Endothelial cell of umbilical vein (primary cell): ENCODE measurements around the gene C4BPA. TPM values are rescaled to one million over a fixed set of nuclear protein-coding genes. Genes with fewer than 3 reads are reported as not detected.

Source experiments
- BruUV-seq: library from RNA; stranded (reverse); fragments of 400-500 nt; replicated peaks from 2 replicates; lab custom pipeline; 2021; lab: Mats Ljungman, UMichigan
- CTCF ChIA-PET: fragments of 300-600, 350-600 bp; sonication (Branson Sonifier 250); formaldehyde crosslinking; loops from one replicate; lab custom pipeline; 2021; ENCODE audit warnings: antibody characterized with exemption, inconsistent platforms; lab: Charles Lee
- POLR2A ChIA-PET: fragments of 300-600, 350-600 bp; sonication (Branson Sonifier 250); formaldehyde crosslinking; loops from one replicate; lab custom pipeline; 2021; ENCODE audit warnings: antibody characterized with exemption, inconsistent platforms; lab: Charles Lee
- DNase-seq: peaks from one replicate; pipeline ENCODE4 v3.0.0-alpha.2; 2011; ENCODE audit warnings: low read depth, low spot score
- FAIRE-seq: peaks from 2 replicates; lab custom pipeline; 2011; peaks lifted over from hg19 to GRCh38; lab: Jason Lieb, UNC
- H2AFZ ChIP-seq: 2 replicates; pipeline ENCODE4 v1.6.0; 2012; ENCODE audit warnings: low read depth, low read length, control low read depth, inconsistent platforms
- H3K27ac ChIP-seq: 2 replicates; pipeline ENCODE4 v1.5.1; 2011; ENCODE audit warnings: low read depth, mild to moderate bottlenecking, control low read depth, low read length, moderate library complexity; ENCODE audit not compliant: insufficient read depth
- H3K27me3 ChIP-seq, 2 experiments: 2 replicates each; pipeline versions ENCODE4 v1.6.0 to v1.6.1; 2011; ENCODE audit warnings: low read length in 2 of 2, mixed read lengths in 1 of 2; ENCODE audit not compliant: control insufficient read depth in 2 of 2, insufficient read depth in 2 of 2
- H3K36me3 ChIP-seq, 2 experiments: 2 replicates in 1 of 2; 3 replicates in 1 of 2; pipeline ENCODE4 v1.5.1; 2011; ENCODE audit warnings: low read length in 2 of 2, mild to moderate bottlenecking in 1 of 2, moderate library complexity in 1 of 2; ENCODE audit not compliant: control insufficient read depth in 2 of 2, insufficient read depth in 2 of 2; ENCODE audit errors: extremely low read depth in 1 of 2
- H3K4me1 ChIP-seq: 3 replicates; pipeline ENCODE4 v1.5.1; 2011; ENCODE audit warnings: mild to moderate bottlenecking, low read length; ENCODE audit not compliant: control insufficient read depth, insufficient read depth; ENCODE audit errors: extremely low read depth
- H3K4me2 ChIP-seq: 2 replicates; pipeline ENCODE4 v1.6.1; 2011; ENCODE audit warnings: low read length, control low read depth, mixed read lengths; ENCODE audit not compliant: insufficient read depth
- H3K4me3 ChIP-seq, 3 experiments: fragments of 200-600 bp in 1 of 3; sonication (generic), shearing (Covaris generic) in 1 of 3; replicated peaks in 1 of 3; 2 replicates each; pipeline ENCODE4 v1.5.1; 2011 to 2016; ENCODE audit warnings: control low read depth in 3 of 3, low read length in 3 of 3, mild to moderate bottlenecking in 2 of 3, inconsistent platforms in 1 of 3, low read depth in 1 of 3, moderate library complexity in 1 of 3; ENCODE audit not compliant: insufficient read depth in 1 of 3
- H3K79me2 ChIP-seq: 2 replicates; pipeline ENCODE4 v1.6.0; 2012; ENCODE audit warnings: low read length, inconsistent platforms; ENCODE audit not compliant: control insufficient read depth, insufficient read depth
- H3K9ac ChIP-seq: replicated peaks from 2 replicates; pipeline ENCODE3; 2011; ENCODE audit warnings: low read length, control low read depth; ENCODE audit not compliant: insufficient read depth; ENCODE audit errors: extremely low read depth
- H3K9me1 ChIP-seq: replicated peaks from 3 replicates; pipeline ENCODE4 v1.6.0; 2011; ENCODE audit warnings: mild to moderate bottlenecking, low read length; ENCODE audit not compliant: control insufficient read depth, insufficient read depth; ENCODE audit errors: extremely low read depth
- H3K9me3 ChIP-seq: replicated peaks from 2 replicates; pipeline ENCODE4 v1.5.1; 2012; ENCODE audit warnings: low read length, inconsistent platforms; ENCODE audit not compliant: control insufficient read depth, insufficient read depth
- H4K20me1 ChIP-seq: replicated peaks from 2 replicates; pipeline ENCODE3; 2011; ENCODE audit warnings: mild to moderate bottlenecking, low read length; ENCODE audit not compliant: control insufficient read depth, insufficient read depth; ENCODE audit errors: extremely low read depth
- CTCF ChIP-seq, 2 donors: IDR thresholded peaks; 1 replicate in 1 of 2; 2 replicates in 1 of 2; pipeline ENCODE4 v1.5.1; 2011; ENCODE audit warnings: low read length in 2 of 2, mild to moderate bottlenecking in 2 of 2, moderate library complexity in 2 of 2, control low read depth in 1 of 2, inconsistent platforms in 1 of 2, low read depth in 1 of 2; ENCODE audit not compliant: insufficient read depth in 1 of 2; ENCODE audit errors: extremely low read depth in 1 of 2
- EZH2 ChIP-seq: IDR thresholded peaks from 2 replicates; pipeline ENCODE4 v1.6.1; 2012; ENCODE audit warnings: borderline replicate concordance, low read depth, mild to moderate bottlenecking, moderate library complexity, low read length, inconsistent platforms; ENCODE audit not compliant: severe bottlenecking
- FOS ChIP-seq: IDR thresholded peaks from 2 replicates; pipeline ENCODE4 v1.6.1; 2011; ENCODE audit warnings: mild to moderate bottlenecking, low read length, moderate library complexity, borderline replicate concordance; ENCODE audit not compliant: insufficient read depth
- GATA2 ChIP-seq: IDR thresholded peaks from 2 replicates; pipeline ENCODE4 v1.7.0; 2011; ENCODE audit warnings: low read depth, mild to moderate bottlenecking, moderate library complexity, mixed read lengths, low read length; ENCODE audit not compliant: insufficient read length, insufficient read depth
- JUN ChIP-seq: IDR thresholded peaks from 2 replicates; pipeline ENCODE4 v1.6.1; 2011; ENCODE audit warnings: borderline replicate concordance, low read depth; ENCODE audit not compliant: insufficient read length, insufficient read depth
- MYC ChIP-seq: IDR thresholded peaks from one replicate; pipeline ENCODE4 v1.6.1; 2011; ENCODE audit warnings: mild to moderate bottlenecking, low read depth, low read length
- POLR2A ChIP-seq: IDR thresholded peaks from 2 replicates; pipeline ENCODE4 v1.6.1; 2012; ENCODE audit warnings: low read depth, mild to moderate bottlenecking, control low read depth, low read length
- POLR2AphosphoS5 ChIP-seq: IDR thresholded peaks from 2 replicates; pipeline ENCODE4 v1.6.1; 2012; ENCODE audit warnings: low read depth, mild to moderate bottlenecking, control low read depth, low read length, moderate library complexity; ENCODE audit not compliant: insufficient read depth
- dilution Hi-C: fragments of 300-500 bp; cut with MboI; formaldehyde crosslinking; loops from one replicate; pipeline ENCODE4 v1.15.0; 2019; ENCODE audit warnings: low sequenced_read_pairs; ENCODE audit not compliant: extremely low pct_ligation_motif_present
- intact Hi-C: fragments of 100-400 bp; cut with micrococcal nuclease; formaldehyde crosslinking; loops from one replicate; pipeline ENCODE4 v1.10.0; 2022
- polyA plus RNA-seq, 4 experiments: library from polyadenylated mRNA; depleted of rRNA in 3 of 4; stranded (reverse) in 3 of 4; unstranded in 1 of 4; fragments of >200 nt; gene quantifications; 2 replicates each; pipeline versions ENCODE4 v1.2.1 to v1.2.3, GENCODE V29; 2011 to 2012; ENCODE audit warnings: missing spikeins in 1 of 4
- total RNA-seq: library from RNA; stranded (reverse); gene quantifications from 2 replicates; pipeline ENCODE4 v1.2.3, GENCODE V29; 2021
- TF ChIP-seq, protein P1 (sequence below): IDR thresholded peaks from 2 replicates; pipeline ENCODE4 v1.6.1; 2011; ENCODE audit not compliant: insufficient read depth, insufficient read length

Gene C4BPA
- total and polyA plus RNA-seq, 2 donors (not counting 3 experiments of a cell fraction or from before 2014, with no cell fraction given) = not detected

DNA sequence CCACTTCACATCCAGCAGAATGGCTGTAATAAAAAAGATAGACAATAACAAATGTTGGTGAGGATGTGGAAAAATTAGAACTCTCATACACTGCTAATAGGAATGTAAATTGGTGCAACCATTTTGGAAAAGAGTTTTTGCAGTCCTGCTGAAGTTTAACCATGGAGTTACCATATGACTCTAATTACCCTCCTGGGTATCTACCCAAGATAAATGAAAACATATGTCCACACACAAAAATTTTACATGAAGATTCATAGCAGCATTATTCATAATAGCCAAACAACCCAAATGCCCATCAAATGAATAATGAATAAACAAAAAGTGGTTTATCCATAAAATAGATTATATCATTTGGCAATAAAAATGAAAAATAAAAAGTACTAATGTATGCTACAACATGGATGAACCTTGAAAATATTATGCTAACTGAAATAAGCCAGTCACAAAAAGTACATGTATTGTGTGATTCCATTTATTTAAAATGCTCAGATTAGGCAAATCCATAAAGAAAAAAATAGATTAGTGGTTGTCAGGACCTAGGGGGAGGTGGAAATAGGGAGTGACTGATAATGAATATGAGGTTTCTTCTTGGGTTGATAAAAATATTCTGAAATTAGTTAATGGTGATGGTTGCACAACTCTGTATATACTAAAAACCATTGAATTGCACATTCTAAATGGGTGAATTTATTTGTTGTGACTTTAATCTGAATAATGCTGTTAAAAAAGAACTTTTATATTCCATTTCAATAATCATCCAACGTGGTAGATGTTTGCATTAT is 26.4 kb downstream of the C4BPA start:
- CTCF ChIA-PET = no interaction called here
- Histone ChIP-seq H3K4me1 (no peaks in the 10 kb centered on the region), H3K4me3 (no peak overlapping the region), H3K27me3 (no peaks in the 10 kb centered on the region), H3K9me3 (no peaks in the 10 kb centered on the region), H3K4me2 (no peak overlapping the region), H3K27ac (no peak overlapping the region), H3K79me2 (no peaks in the 10 kb centered on the region), H2AFZ (no peak overlapping the region), H3K36me3 (no peaks in the 10 kb centered on the region), H3K9ac (no peak overlapping the region), H3K9me1 (no peaks in the 10 kb centered on the region), H4K20me1 (no peaks in the 10 kb centered on the region)
- dilution Hi-C loops (no loop called here), intact Hi-C loops (no loop called here)
- no peak for FAIRE-seq
- no peak for TF ChIP-seq JUN
- no peak for TF ChIP-seq POLR2A
- no peak for TF ChIP-seq EZH2
- TF ChIP-seq FOS = no peak
- no peak for TF ChIP-seq POLR2AphosphoS5
- TF ChIP-seq MYC = no peak
- TF ChIP-seq GATA2 = no peak
- TF ChIP-seq CTCF (IDR thresholded peaks at IDR 0.05; ENCODE audit: extremely low read depth in 1 of 2, insufficient read depth in 1 of 2, low read depth in 1 of 2, low read length in 2 of 2) = no peak
- TF ChIP-seq, protein P1, sequence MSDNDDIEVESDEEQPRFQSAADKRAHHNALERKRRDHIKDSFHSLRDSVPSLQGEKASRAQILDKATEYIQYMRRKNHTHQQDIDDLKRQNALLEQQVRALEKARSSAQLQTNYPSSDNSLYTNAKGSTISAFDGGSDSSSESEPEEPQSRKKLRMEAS = no peak
- BruUV-seq = no TSS peak
- POLR2A ChIA-PET = no interaction called here
- DNase-seq = no peak
